Measurements from ENCODE around the gene WDPCP.
A peak's percentile ranks its signal among the peaks of the same experiment; 100 is the strongest.
"Not testable (repeated sequence)": the region's sequence is repeated elsewhere in the genome, so short reads cannot be mapped to it uniquely, and the experiment has no call there.

Gene WDPCP

DNA sequence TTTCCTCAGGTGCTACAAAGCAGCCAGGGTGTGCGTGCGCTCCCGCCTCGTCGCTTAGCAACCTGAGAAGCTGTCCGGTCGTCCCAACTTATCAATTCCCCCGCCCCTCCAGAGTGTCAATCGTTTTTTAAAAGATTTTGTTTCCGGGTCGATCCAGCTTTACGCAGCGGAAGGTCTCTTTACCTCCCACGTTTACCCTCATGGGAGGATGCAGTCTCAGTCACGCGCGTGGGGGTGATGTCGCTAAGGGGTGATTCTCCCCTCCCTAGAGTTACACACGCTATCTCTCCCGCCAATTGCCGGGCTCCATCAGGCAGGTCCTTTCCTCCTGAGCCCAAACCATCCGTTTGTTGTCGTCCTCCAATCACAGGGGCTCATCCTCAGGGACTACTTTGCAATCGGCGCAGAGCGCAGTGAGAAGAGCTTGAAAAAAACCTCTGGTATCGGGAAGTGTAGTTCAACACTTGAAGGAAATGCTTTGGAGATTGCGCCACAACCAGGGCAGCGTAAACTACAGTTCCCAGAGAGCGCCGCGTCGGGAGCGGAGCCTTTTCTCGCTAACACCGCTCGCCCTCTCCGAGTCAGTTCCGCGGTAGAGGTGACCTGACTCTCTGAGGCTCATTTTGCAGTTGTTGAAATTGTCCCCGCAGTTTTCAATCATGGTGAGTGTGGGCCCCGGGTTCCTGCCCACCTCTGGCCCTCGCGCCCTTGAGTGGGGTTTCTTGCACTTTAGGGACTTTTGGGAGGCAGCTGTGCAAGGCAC lies at the start of gene WDPCP, which contains the start of gene MDH1:
Gene WDPCP, minus strand, starts transcription at position 93 of the 763 bp plus-strand sequence. CDS start 206 bp downstream, outside the sequence.
Gene MDH1, plus strand, starts transcription at position 579 of the 763 bp plus-strand sequence. Its CDS starts 81 bp downstream, at position 660.
- TF ChIP-seq POLR2A (IDR thresholded peaks at IDR 0.05; ENCODE audit: extremely low read depth, insufficient read length): peak; percentile 79
- TF ChIP-seq, protein P1, sequence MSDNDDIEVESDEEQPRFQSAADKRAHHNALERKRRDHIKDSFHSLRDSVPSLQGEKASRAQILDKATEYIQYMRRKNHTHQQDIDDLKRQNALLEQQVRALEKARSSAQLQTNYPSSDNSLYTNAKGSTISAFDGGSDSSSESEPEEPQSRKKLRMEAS (IDR thresholded peaks at IDR 0.05; ENCODE audit: low read depth, low read length): peak; percentile 80
- no peak for TF ChIP-seq CTCF (IDR thresholded peaks at IDR 0.05; ENCODE audit: low read depth, low read length)
- peak; percentile 93 for TF ChIP-seq MYC (IDR thresholded peaks at IDR 0.05; ENCODE audit: low read depth, low read length)
- peak within 1 kb of the TSS; percentile 97 for H3K4me3 ChIP-seq (ENCODE audit: low read depth, low read length)
- peak; percentile 100 for DNase-seq (ENCODE audit: low read depth)

- no peak overlapping the region for H3K4me3 ChIP-seq (ENCODE audit: low read depth, low read length)
- no peak for DNase-seq (ENCODE audit: low read depth)
- TF ChIP-seq CTCF (IDR thresholded peaks at IDR 0.05; ENCODE audit: low read depth, low read length): no peak
- TF ChIP-seq MYC (IDR thresholded peaks at IDR 0.05; ENCODE audit: low read depth, low read length): no peak
- TF ChIP-seq POLR2A (IDR thresholded peaks at IDR 0.05; ENCODE audit: extremely low read depth, insufficient read length): no peak
- TF ChIP-seq, protein P1 (IDR thresholded peaks at IDR 0.05; ENCODE audit: low read depth, low read length): no peak
These were observed 44.1 kb upstream of the WDPCP start for GRCh38 chr2:63632382-63632781.

- DNase-seq (ENCODE audit: low read depth): no peak
- H3K4me3 ChIP-seq (ENCODE audit: low read depth, low read length): no peak overlapping the region
- TF ChIP-seq POLR2A (IDR thresholded peaks at IDR 0.05; ENCODE audit: extremely low read depth, insufficient read length) (no peak), MYC (IDR thresholded peaks at IDR 0.05; ENCODE audit: low read depth, low read length) (no peak), CTCF (IDR thresholded peaks at IDR 0.05; ENCODE audit: low read depth, low read length) (no peak)
- TF ChIP-seq, protein P1 (IDR thresholded peaks at IDR 0.05; ENCODE audit: low read depth, low read length): no peak
These were observed 43.2 kb upstream of the WDPCP start for GRCh38 chr2:63631501-63631900.

DNA sequence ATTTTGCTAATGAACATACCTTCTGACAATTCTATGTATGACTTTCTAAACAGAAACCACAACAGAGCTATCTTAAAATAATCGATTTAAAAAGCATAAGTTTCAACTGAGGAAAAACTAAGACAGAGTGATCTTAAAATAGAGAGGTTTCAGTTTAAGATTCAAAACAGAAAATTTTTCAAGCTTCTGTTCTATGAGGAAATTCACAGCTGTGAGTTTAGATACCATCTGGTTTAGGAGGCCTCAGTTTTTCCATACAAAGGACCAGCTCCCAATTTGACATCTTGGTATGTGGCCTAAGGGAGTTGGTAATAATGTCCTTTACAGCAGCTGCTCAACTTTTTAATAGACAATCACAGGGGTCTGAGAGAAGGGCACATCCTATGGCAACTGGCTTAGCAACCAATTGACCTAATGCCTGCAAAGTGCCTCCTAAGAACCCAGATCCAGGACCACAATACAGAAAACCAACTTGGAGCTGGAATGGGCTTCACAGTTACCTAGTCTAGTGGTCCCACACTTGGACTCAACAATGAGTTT lies 40.2 kb upstream of the WDPCP start:
- TF ChIP-seq, protein P1 (IDR thresholded peaks at IDR 0.05; ENCODE audit: low read depth, low read length): no peak
- TF ChIP-seq CTCF (IDR thresholded peaks at IDR 0.05; ENCODE audit: low read depth, low read length) (no peak), MYC (IDR thresholded peaks at IDR 0.05; ENCODE audit: low read depth, low read length) (no peak), POLR2A (IDR thresholded peaks at IDR 0.05; ENCODE audit: extremely low read depth, insufficient read length) (no peak)
- DNase-seq (ENCODE audit: low read depth): no peak
- H3K4me3 ChIP-seq (ENCODE audit: low read depth, low read length): no peak overlapping the region

- no peak overlapping the region for H3K4me3 ChIP-seq (ENCODE audit: low read depth, low read length)
- no peak for DNase-seq (ENCODE audit: low read depth)
- TF ChIP-seq, protein P1 (IDR thresholded peaks at IDR 0.05; ENCODE audit: low read depth, low read length): no peak
- no peak for TF ChIP-seq CTCF (IDR thresholded peaks at IDR 0.05; ENCODE audit: low read depth, low read length)
- TF ChIP-seq POLR2A (IDR thresholded peaks at IDR 0.05; ENCODE audit: extremely low read depth, insufficient read length): no peak
- TF ChIP-seq MYC (IDR thresholded peaks at IDR 0.05; ENCODE audit: low read depth, low read length): no peak
These were observed 39.6 kb upstream of the WDPCP start for GRCh38 chr2:63627866-63628265.

- DNase-seq (ENCODE audit: low read depth): not testable (repeated sequence)
These were observed 35.5 kb upstream of the WDPCP start for GRCh38 chr2:63623763-63624162.

More at GRCh38 chr2:63623763-63624162, 35.5 kb upstream of the WDPCP start:
- not testable (repeated sequence) for H3K4me3 ChIP-seq (ENCODE audit: low read depth, low read length)

Measured in NB4 (cell line).